ENCODE measurements around the gene TCF19.

DNA sequence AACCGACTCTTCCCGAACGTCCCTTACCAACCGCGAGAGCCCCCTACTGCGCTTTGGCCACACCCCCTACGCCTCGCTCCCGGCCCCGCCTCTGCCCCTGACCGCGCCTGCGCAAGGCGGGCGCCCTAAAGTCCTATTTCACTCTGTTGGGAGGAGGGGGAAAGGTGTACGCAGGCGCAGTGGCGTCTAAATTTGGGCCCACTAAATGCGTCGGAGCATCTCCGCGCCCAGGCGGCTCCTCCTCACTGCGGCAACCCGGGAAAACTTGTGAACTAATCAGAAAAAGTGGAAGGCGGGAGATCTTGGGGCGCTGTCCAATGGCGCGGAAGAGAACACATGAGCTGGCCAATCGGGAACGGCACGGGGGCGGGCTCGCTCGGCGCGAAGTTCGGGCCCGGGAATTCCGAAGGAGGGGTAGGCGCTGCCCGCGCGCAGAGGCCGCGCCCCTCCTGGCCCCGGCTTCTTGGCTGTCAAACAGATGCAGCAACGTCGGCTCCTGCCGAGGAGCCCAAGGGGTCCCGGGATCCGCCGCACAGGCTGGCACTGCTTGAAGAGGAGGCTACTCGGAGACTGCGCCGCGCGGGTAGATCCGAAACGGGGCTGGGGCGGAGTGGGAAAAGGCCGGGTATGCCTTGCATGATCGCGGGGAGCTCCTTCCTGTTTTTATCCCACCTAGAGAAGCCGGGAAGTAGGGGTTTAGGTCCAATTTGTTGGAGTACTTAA, at the start of gene TCF19:
- no peak for TF ChIP-seq ZFP3 (CRISPR knock-in tag; IDR thresholded peaks at IDR 0.05)
- TF ChIP-seq OSR1 (CRISPR knock-in tag; IDR thresholded peaks at IDR 0.05), result no peak
- no peak for TF ChIP-seq GLIS3 (CRISPR knock-in tag; IDR thresholded peaks at IDR 0.05)
- no peak for TF ChIP-seq ZFP30 (CRISPR knock-in tag; IDR thresholded peaks at IDR 0.05)
- TF ChIP-seq CSDC2 (CRISPR knock-in tag; IDR thresholded peaks at IDR 0.05), result no peak
- TF ChIP-seq, protein P1, sequence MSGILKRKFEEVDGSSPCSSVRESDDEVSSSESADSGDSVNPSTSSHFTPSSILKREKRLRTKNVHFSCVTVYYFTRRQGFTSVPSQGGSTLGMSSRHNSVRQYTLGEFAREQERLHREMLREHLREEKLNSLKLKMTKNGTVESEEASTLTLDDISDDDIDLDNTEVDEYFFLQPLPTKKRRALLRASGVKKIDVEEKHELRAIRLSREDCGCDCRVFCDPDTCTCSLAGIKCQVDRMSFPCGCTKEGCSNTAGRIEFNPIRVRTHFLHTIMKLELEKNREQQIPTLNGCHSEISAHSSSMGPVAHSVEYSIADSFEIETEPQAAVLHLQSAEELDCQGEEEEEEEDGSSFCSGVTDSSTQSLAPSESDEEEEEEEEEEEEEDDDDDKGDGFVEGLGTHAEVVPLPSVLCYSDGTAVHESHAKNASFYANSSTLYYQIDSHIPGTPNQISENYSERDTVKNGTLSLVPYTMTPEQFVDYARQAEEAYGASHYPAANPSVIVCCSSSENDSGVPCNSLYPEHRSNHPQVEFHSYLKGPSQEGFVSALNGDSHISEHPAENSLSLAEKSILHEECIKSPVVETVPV (CRISPR knock-in tag; IDR thresholded peaks at IDR 0.05), result no peak
- TF ChIP-seq ESRRG (CRISPR knock-in tag; IDR thresholded peaks at IDR 0.05), result no peak
- no peak for TF ChIP-seq SNAI2 (CRISPR knock-in tag; IDR thresholded peaks at IDR 0.05)
- TF ChIP-seq ZNF8 (CRISPR knock-in tag; IDR thresholded peaks at IDR 0.05), result no peak

Data from SK-N-SH treated with all-trans-retinoic acid at 6 μM for 48 hours (cell line).